Fibroblast of lung (primary cell): ENCODE results near the gene AK8. TPM values are rescaled to one million over a fixed set of nuclear protein-coding genes. Genes with fewer than 3 reads are reported as not detected.

ENCODE experiments used
- DNase-seq, 2 donors: peaks; one replicate each; pipeline versions ENCODE4 v3.0.0 to v3.0.0-alpha.2; 2010; ENCODE audit warnings: low read depth in 2 of 2
- H2AFZ ChIP-seq: 2 replicates; pipeline ENCODE4 v1.5.1; 2012; ENCODE audit warnings: low read length, control low read depth, inconsistent platforms
- H3K27ac ChIP-seq: 2 replicates; pipeline ENCODE4 v1.5.1; 2011; ENCODE audit warnings: low read length, control low read depth; ENCODE audit not compliant: insufficient read depth
- H3K27me3 ChIP-seq: 2 replicates; pipeline ENCODE4 v1.5.1; 2011; ENCODE audit warnings: mild to moderate bottlenecking, low read length; ENCODE audit not compliant: control insufficient read depth, insufficient read depth
- H3K36me3 ChIP-seq: 2 replicates; pipeline ENCODE4 v1.5.1; 2011; ENCODE audit warnings: low read length; ENCODE audit not compliant: control insufficient read depth, insufficient read depth
- H3K4me1 ChIP-seq: 2 replicates; pipeline ENCODE4 v1.5.1; 2011; ENCODE audit warnings: low read length; ENCODE audit not compliant: control insufficient read depth, insufficient read depth; ENCODE audit errors: extremely low read depth
- H3K4me2 ChIP-seq: 2 replicates; pipeline ENCODE4 v1.5.1; 2011; ENCODE audit warnings: low read length, control low read depth; ENCODE audit not compliant: insufficient read depth; ENCODE audit errors: extremely low read depth
- H3K4me3 ChIP-seq, 4 experiments: fragments of 200-600 bp in 1 of 4; sonication (generic) in 1 of 4; replicated peaks in 1 of 4; 2 replicates each; pipeline ENCODE4 v1.5.1; 2011 to 2016; ENCODE audit warnings: low read length in 4 of 4, low read depth in 3 of 4, mild to moderate bottlenecking in 3 of 4, control low read depth in 2 of 4, inconsistent platforms in 1 of 4, mixed read lengths in 1 of 4; ENCODE audit not compliant: insufficient read depth in 1 of 4; ENCODE audit errors: control extremely low read depth in 1 of 4
- H3K79me2 ChIP-seq: 2 replicates; pipeline ENCODE4 v1.5.1; 2012; ENCODE audit warnings: mild to moderate bottlenecking, low read length, inconsistent platforms; ENCODE audit not compliant: control insufficient read depth, insufficient read depth
- H3K9ac ChIP-seq: 2 replicates; pipeline ENCODE4 v1.5.1; 2011; ENCODE audit warnings: mild to moderate bottlenecking, low read length, control low read depth; ENCODE audit not compliant: insufficient read depth
- H3K9me3 ChIP-seq: 2 replicates; pipeline ENCODE4 v1.5.1; 2012; ENCODE audit warnings: low read depth, low read length; ENCODE audit not compliant: control insufficient read depth, insufficient read depth
- H4K20me1 ChIP-seq: 2 replicates; pipeline ENCODE4 v1.5.1; 2011; ENCODE audit warnings: low read length; ENCODE audit not compliant: control insufficient read depth, insufficient read depth; ENCODE audit errors: extremely low read depth
- EZH2 ChIP-seq: IDR thresholded peaks from 2 replicates; pipeline ENCODE4 v1.5.1; 2012; ENCODE audit warnings: low read length, control low read depth, mild to moderate bottlenecking; ENCODE audit errors: missing control alignments
- polyA plus RNA-seq, 2 donors: library from polyadenylated mRNA; depleted of rRNA in 1 of 2; stranded (reverse) in 1 of 2; unstranded in 1 of 2; fragments of >200 nt; gene quantifications; 2 replicates each; pipeline ENCODE4 v1.2.1, GENCODE V29; 2011 to 2012; ENCODE audit warnings: missing spikeins in 1 of 2
- total RNA-seq: library from RNA; depleted of rRNA; stranded (reverse); fragments of >200 nt; gene quantifications from 2 replicates; pipeline ENCODE4 v1.2.1, GENCODE V29; 2014
- TF ChIP-seq, protein P1 (sequence below), 2 donors: IDR thresholded peaks in 1 of 2; conservative IDR thresholded peaks in 1 of 2; 1 replicate in 1 of 2; 2 replicates in 1 of 2; pipeline ENCODE4 v1.5.1; 2011 to 2012; ENCODE audit warnings: low read length in 2 of 2, control low read depth in 1 of 2, inconsistent platforms in 1 of 2, low read depth in 1 of 2, mild to moderate bottlenecking in 1 of 2

AK8 gene
- total and polyA plus RNA-seq, 2 donors (not counting 1 experiment from before 2014, with no cell fraction given) = 0.17 to 0.50 TPM

DNA sequence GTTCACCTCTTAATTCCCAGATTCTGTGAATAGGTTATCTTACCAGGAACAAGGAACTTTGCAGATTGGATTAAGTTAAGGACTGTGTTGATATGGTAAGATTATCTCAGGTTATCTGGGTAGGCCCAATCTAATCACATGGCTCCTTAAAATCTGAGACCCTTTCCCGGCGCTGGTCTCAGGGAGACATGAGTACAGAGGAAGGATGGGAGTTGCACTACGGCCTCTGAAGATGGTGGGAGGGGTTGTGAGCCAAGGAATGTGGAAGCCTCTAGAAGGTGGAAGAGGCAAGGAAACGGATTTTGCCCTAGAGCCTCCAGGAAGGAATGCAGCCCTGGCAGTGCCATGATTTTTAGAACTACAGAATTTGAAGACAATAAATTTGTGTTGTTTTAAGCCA, 95.1 kb downstream of the AK8 start:
- TF ChIP-seq EZH2 = no peak
- TF ChIP-seq, protein P1, sequence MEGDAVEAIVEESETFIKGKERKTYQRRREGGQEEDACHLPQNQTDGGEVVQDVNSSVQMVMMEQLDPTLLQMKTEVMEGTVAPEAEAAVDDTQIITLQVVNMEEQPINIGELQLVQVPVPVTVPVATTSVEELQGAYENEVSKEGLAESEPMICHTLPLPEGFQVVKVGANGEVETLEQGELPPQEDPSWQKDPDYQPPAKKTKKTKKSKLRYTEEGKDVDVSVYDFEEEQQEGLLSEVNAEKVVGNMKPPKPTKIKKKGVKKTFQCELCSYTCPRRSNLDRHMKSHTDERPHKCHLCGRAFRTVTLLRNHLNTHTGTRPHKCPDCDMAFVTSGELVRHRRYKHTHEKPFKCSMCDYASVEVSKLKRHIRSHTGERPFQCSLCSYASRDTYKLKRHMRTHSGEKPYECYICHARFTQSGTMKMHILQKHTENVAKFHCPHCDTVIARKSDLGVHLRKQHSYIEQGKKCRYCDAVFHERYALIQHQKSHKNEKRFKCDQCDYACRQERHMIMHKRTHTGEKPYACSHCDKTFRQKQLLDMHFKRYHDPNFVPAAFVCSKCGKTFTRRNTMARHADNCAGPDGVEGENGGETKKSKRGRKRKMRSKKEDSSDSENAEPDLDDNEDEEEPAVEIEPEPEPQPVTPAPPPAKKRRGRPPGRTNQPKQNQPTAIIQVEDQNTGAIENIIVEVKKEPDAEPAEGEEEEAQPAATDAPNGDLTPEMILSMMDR (conservative IDR thresholded peaks at IDR 0.05 in 1 of 2, IDR thresholded peaks at IDR 0.05 in 1 of 2; ENCODE audit: low read depth in 1 of 2, low read length in 2 of 2) = no peak
- Histone ChIP-seq H3K79me2 (no peaks in the 10 kb centered on the region), H3K27me3 (peaks cover 8% of the 10 kb centered on the region), H2AFZ (no peak overlapping the region), H3K4me3 (no peak overlapping the region), H4K20me1 (no peaks in the 10 kb centered on the region), H3K9me3 (no peaks in the 10 kb centered on the region), H3K4me1 (no peaks in the 10 kb centered on the region), H3K36me3 (no peaks in the 10 kb centered on the region), H3K9ac (no peak overlapping the region), H3K4me2 (no peak overlapping the region), H3K27ac (no peak overlapping the region)
- no peak for DNase-seq

DNA sequence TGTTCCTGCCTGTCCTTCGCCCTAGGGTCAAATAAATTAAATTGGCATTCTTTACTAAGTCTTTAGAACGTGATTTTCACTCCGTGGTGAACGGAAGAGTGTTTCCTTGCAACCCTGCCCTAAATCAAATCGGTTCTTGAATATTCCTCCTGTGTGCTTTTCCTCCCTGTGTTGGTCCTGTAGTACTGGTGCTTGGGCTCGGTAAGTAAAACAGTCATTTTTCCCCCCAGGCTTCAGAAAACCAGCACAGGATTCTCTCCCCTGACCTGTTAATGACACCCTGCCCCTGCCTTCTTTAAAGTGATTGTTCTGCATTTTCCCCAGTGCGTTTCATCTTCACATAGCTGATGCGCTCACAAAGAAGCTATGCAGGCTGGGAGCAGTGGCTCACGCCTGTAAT, 96.0 kb downstream of the AK8 start:
- Histone ChIP-seq H3K27ac (no peak overlapping the region), H3K9ac (no peak overlapping the region), H2AFZ (no peak overlapping the region), H3K36me3 (no peaks in the 10 kb centered on the region), H3K4me3 (no peak overlapping the region), H3K9me3 (no peaks in the 10 kb centered on the region), H3K4me1 (no peaks in the 10 kb centered on the region), H4K20me1 (no peaks in the 10 kb centered on the region), H3K79me2 (no peaks in the 10 kb centered on the region), H3K27me3 (peaks cover 5% of the 10 kb centered on the region), H3K4me2 (no peak overlapping the region)
- DNase-seq = no peak
- TF ChIP-seq, protein P1 (conservative IDR thresholded peaks at IDR 0.05 in 1 of 2, IDR thresholded peaks at IDR 0.05 in 1 of 2; ENCODE audit: low read depth in 1 of 2, low read length in 2 of 2) = no peak
- no peak for TF ChIP-seq EZH2

DNA sequence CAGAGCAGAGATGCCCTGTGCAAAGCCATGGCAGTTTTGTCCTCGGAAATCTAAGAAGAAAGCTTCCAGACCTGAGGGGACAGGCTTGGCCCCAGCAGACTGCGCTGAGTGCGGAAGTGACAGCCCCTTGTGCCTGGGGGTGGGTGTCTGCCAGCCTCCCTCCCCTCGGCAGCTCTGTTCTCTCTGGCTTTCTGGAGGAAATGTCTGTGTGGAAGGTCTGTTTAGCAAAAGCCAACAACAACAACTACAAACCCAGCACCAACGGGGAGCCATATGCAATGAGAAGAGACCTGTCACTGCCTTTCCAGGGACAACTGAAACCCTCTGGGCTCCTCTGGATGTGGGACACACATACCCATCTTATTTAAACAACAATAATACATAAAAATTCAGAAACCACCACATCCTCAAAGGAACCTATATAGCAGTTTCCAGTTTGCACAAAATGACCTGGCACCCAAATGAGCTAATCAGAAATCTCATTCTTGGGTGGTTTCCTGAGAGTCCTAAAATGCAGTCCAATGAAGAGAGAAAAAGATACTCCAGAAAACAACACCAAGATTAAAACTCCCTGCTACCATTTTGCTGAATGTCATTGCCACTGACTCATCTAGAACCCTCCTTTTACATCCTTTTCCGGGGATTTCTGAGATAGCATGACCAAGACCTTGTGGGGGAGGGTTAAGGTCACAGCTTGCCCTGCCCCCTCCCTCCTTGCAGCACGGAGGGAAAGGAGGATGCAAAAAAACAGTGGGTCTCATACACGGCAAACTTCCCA, 97.7 kb downstream of the AK8 start:
- H3K9me3 ChIP-seq = no peaks in the 10 kb centered on the region
- H2AFZ ChIP-seq = no peak overlapping the region
- no peak overlapping the region for H3K4me3 ChIP-seq
- no peaks in the 10 kb centered on the region for H4K20me1 ChIP-seq
- TF ChIP-seq, protein P1 (conservative IDR thresholded peaks at IDR 0.05 in 1 of 2, IDR thresholded peaks at IDR 0.05 in 1 of 2; ENCODE audit: low read depth in 1 of 2, low read length in 2 of 2) = no peak
- no peak for TF ChIP-seq EZH2
- H3K4me2 ChIP-seq = no peak overlapping the region
- no peaks in the 10 kb centered on the region for H3K4me1 ChIP-seq
- no peak overlapping the region for H3K9ac ChIP-seq
- H3K79me2 ChIP-seq = no peaks in the 10 kb centered on the region
- no peaks in the 10 kb centered on the region for H3K27me3 ChIP-seq
- DNase-seq = no peak
- H3K36me3 ChIP-seq = no peaks in the 10 kb centered on the region
- no peak overlapping the region for H3K27ac ChIP-seq
